Prostate gland (tissue), 2 donors: ENCODE measurements around the gene AKAP13.

Experiments
- POLR2A ChIP-seq: fragments of 450-650 bp; IDR thresholded peaks from one replicate; pipeline ENCODE4 v1.6.1; 2016; ENCODE audit warnings: antibody characterized with exemption, mild to moderate bottlenecking
- POLR2AphosphoS5 ChIP-seq: sonication (generic); formaldehyde crosslinking; IDR thresholded peaks from one replicate; pipeline ENCODE4 v1.6.1; 2017; ENCODE audit warnings: antibody characterized with exemption
- TF ChIP-seq, protein P1 (sequence below), 4 experiments: fragments of 200-600 bp in 2 of 4; fragments of 450-650 bp in 2 of 4; sonication (generic) in 2 of 4; IDR thresholded peaks; 1 replicate in 3 of 4; 2 replicates in 1 of 4; pipeline ENCODE4 v1.5.1; 2016 to 2019; ENCODE audit warnings: antibody characterized with exemption in 4 of 4, mild to moderate bottlenecking in 2 of 4, moderate library complexity in 2 of 4

DNA sequence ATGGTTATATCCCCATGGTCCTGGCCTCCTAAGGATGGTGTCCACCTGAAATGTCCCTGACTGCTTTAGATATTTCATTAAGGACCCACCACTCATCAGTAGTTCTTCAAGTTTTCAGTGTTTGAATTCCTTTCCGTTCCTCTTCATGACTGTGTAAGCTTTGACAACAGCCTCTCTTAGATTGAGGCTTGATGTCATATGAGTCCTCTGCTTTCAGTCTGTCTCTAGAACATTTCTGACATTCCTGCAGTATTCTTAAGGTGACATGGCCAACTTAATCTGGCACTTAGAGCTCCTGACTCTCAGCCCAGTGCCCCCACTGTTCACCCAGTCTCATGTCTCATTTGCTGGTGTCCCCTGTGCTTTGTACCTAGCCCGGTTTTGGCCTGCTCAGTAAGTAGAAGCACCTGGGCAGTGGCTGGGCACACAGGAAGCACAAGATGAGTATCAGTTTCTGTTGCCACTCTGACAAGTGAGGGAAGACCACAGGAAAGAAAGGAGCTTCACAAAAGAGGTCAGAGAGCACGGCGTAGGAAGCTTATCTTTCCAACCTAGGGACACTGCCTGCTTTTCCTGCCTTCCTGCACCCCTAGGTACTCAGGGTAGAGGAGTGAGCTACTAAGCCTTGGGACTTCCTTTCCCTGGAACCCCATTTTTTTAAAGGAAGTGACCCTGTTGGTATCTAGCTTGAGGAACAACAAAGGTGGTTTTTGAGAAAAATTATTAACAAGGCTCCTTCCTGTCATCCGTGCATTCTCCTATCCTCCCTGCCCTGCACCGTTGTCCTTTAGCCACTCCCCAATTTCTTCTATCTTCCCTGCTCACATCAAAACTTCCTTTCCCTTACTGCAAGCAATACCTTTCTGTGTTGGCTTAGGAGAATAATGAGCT is 311.2 kb downstream of the AKAP13 start:
- TF ChIP-seq, protein P1, sequence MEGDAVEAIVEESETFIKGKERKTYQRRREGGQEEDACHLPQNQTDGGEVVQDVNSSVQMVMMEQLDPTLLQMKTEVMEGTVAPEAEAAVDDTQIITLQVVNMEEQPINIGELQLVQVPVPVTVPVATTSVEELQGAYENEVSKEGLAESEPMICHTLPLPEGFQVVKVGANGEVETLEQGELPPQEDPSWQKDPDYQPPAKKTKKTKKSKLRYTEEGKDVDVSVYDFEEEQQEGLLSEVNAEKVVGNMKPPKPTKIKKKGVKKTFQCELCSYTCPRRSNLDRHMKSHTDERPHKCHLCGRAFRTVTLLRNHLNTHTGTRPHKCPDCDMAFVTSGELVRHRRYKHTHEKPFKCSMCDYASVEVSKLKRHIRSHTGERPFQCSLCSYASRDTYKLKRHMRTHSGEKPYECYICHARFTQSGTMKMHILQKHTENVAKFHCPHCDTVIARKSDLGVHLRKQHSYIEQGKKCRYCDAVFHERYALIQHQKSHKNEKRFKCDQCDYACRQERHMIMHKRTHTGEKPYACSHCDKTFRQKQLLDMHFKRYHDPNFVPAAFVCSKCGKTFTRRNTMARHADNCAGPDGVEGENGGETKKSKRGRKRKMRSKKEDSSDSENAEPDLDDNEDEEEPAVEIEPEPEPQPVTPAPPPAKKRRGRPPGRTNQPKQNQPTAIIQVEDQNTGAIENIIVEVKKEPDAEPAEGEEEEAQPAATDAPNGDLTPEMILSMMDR (IDR thresholded peaks at IDR 0.05), result no peak
- TF ChIP-seq POLR2A, result no peak
- TF ChIP-seq POLR2AphosphoS5, result no peak
